ENCODE results near the gene VSX2. TPM values are rescaled to one million over a fixed set of nuclear protein-coding genes. Genes with fewer than 3 reads are reported as not detected.

The VSX2 gene
- total and polyA plus RNA-seq, 2 of the 13 experiments (the other 11 are each of a cell fraction or from before 2014, with no cell fraction given), result 0.05 TPM; not detected in 1

- 8% methylated on average over 3 of the region's 3 CpGs for WGBS (ENCODE audit: low lambda C conversion rate)
- H3K27me3 ChIP-seq (ENCODE audit: control insufficient read depth in 1 of 2, insufficient read depth in 2 of 2, low read length in 2 of 2), result peaks cover 3 to 28% of the 10 kb centered on the region in 2 experiments; a peak in 3 of 5 replicates
- H3K27ac ChIP-seq (ENCODE audit: extremely low read length, insufficient read depth, low read length), result no peak overlapping the region
- H4K20me1 ChIP-seq (ENCODE audit: insufficient read depth, low read length), result no peaks in the 10 kb centered on the region
- H3K9me3 ChIP-seq (ENCODE audit: low read length), result no peaks in the 10 kb centered on the region
- ChIA-PET POLR2A (no interaction called here), CTCF (ENCODE audit: low intra/inter-chr PET ratio, low total read pairs) (no interaction called here)
- H3K4me1 ChIP-seq (ENCODE audit: insufficient read depth, low read length), result peaks cover 21% of the 10 kb centered on the region
- FAIRE-seq (no peak), ATAC-seq (no peak), DNase-seq (ENCODE audit: low spot score) (no peak)
- TF ChIP-seq ZNF775 (CRISPR knock-in tag; IDR thresholded peaks at IDR 0.05; ENCODE audit: borderline replicate concordance) (no peak), CHCHD3 (CRISPR knock-in tag; IDR thresholded peaks at IDR 0.05) (no peak), ZNF260 (CRISPR knock-in tag; IDR thresholded peaks at IDR 0.05; ENCODE audit: borderline replicate concordance, low read depth) (no peak), ZC3H4 (CRISPR knock-in tag; IDR thresholded peaks at IDR 0.05; ENCODE audit: borderline replicate concordance) (no peak), MAX (IDR thresholded peaks at IDR 0.05) (no peak), ZNF446 (CRISPR knock-in tag; IDR thresholded peaks at IDR 0.05) (no peak), ARNT (IDR thresholded peaks at IDR 0.05) (no peak), ZNF589 (CRISPR knock-in tag; conservative IDR thresholded peaks at IDR 0.05) (no peak), CREM (IDR thresholded peaks at IDR 0.05) (no peak), CREM (CRISPR knock-in tag; IDR thresholded peaks at IDR 0.05) (no peak), RXRA (CRISPR knock-in tag; IDR thresholded peaks at IDR 0.05) (no peak), SMARCC2 (IDR thresholded peaks at IDR 0.05) (no peak), ZNF136 (CRISPR knock-in tag; IDR thresholded peaks at IDR 0.05; ENCODE audit: low read depth) (no peak), IRF2 (CRISPR knock-in tag; IDR thresholded peaks at IDR 0.05) (no peak), ZBTB46 (CRISPR knock-in tag; IDR thresholded peaks at IDR 0.05; ENCODE audit: borderline replicate concordance) (no peak)
- TF ChIP-seq, protein P1, sequence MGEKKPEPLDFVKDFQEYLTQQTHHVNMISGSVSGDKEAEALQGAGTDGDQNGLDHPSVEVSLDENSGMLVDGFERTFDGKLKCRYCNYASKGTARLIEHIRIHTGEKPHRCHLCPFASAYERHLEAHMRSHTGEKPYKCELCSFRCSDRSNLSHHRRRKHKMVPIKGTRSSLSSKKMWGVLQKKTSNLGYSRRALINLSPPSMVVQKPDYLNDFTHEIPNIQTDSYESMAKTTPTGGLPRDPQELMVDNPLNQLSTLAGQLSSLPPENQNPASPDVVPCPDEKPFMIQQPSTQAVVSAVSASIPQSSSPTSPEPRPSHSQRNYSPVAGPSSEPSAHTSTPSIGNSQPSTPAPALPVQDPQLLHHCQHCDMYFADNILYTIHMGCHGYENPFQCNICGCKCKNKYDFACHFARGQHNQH (CRISPR knock-in tag; IDR thresholded peaks at IDR 0.05), result no peak
- TF ChIP-seq, protein P2, sequence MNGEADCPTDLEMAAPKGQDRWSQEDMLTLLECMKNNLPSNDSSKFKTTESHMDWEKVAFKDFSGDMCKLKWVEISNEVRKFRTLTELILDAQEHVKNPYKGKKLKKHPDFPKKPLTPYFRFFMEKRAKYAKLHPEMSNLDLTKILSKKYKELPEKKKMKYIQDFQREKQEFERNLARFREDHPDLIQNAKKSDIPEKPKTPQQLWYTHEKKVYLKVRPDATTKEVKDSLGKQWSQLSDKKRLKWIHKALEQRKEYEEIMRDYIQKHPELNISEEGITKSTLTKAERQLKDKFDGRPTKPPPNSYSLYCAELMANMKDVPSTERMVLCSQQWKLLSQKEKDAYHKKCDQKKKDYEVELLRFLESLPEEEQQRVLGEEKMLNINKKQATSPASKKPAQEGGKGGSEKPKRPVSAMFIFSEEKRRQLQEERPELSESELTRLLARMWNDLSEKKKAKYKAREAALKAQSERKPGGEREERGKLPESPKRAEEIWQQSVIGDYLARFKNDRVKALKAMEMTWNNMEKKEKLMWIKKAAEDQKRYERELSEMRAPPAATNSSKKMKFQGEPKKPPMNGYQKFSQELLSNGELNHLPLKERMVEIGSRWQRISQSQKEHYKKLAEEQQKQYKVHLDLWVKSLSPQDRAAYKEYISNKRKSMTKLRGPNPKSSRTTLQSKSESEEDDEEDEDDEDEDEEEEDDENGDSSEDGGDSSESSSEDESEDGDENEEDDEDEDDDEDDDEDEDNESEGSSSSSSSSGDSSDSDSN (CRISPR knock-in tag; IDR thresholded peaks at IDR 0.05), result no peak
- in situ Hi-C loops (cut with HindIII; ENCODE audit: extremely low pct_ligation_motif_present, low pct_unique_long_range_greater_than_20kb), result no loop called here
- no TSS peak for BruUV-seq (replicated peaks)
- no peaks in the 10 kb centered on the region for H3K79me2 ChIP-seq (ENCODE audit: insufficient read depth, low read length)
- H3K9ac ChIP-seq (ENCODE audit: insufficient read depth, low read depth, low read length), result no peak overlapping the region
- no peak overlapping the region for H3K4me3 ChIP-seq (replicated peaks in 1 of 3; ENCODE audit: insufficient read depth in 1 of 3, low read depth in 2 of 3, low read length in 3 of 3)
- intact Hi-C loops (cut with micrococcal nuclease; ENCODE audit: unreplicated experiment), result no loop called here
- H3K4me2 ChIP-seq (ENCODE audit: low read depth, low read length), result no peak overlapping the region
- no peaks in the 10 kb centered on the region for H3K36me3 ChIP-seq (replicated peaks in 1 of 2; ENCODE audit: control insufficient read depth in 1 of 2, insufficient read depth in 2 of 2, low read length in 2 of 2)
- no peak overlapping the region for H2AFZ ChIP-seq (ENCODE audit: low read length)
Measured at GRCh38 chr14:74267588-74267987, 28.3 kb downstream of the VSX2 start.

Data from HepG2 (cell line).